NCI-H2029 (cell line): ENCODE results near the gene TGM4.

ENCODE experiments used
- DNase-seq: peaks from one replicate; lab custom pipeline; 2025; lab: John Stamatoyannopoulos, UW

TGM4 gene

DNA sequence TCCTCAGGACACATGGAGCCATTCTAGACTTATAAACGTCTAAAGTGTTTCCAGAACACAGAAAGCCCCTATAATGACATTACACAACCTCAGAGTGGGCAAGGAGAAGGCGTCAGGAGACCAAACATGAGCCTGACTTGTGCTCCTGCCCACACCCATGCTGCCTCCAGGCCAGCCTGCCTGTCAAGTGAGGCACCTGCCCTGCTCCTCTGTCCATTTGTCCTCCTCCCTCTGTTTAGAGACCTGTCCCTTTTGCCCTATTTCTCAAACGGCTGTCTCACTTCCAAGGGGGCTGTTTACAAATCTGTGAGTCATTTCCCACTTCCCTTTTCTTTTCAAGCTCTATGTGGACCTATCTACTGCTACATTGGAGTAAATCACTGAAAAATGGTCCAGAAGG is 80.6 kb downstream of the TGM4 start:
- DNase-seq, result no peak

DNA sequence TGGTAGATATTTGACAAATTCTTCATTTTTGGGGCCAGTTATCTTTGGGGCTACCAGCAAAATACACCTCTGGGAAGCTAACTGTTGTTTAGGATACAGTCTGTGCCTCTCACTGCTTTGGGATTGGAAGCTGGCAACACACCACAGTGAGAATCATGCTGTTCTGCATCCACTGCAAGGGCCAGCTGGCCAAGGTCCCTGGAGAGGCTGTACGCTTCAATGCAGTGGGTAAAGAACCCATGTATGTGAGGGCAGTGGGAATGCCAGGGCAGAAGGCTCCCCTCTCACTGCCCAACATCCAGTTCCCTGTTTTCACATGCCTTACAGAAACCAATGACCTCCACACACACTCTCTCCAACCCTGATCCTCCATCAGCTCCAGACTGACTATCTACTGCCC is 81.5 kb downstream of the TGM4 start:
- no peak for DNase-seq

DNA sequence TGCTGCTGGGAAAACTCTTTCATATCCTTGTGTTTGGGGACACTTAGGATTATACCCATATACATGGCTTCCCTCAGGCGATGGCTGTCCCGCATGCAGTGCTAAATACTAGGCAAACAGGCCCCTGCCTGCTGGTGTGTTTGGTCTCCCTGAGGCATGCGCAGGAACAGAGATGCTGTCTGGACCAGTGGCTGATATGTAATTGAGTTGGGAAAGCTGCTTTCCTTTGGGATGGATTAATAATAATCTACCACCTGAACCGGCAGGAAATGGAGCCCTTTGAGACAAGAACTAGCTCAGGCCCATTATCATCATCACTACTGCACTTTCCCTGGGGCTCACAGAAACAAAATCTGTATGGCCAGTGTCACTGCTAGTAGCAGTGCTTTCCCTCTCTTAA is 83.6 kb downstream of the TGM4 start:
- DNase-seq, result no peak

DNA sequence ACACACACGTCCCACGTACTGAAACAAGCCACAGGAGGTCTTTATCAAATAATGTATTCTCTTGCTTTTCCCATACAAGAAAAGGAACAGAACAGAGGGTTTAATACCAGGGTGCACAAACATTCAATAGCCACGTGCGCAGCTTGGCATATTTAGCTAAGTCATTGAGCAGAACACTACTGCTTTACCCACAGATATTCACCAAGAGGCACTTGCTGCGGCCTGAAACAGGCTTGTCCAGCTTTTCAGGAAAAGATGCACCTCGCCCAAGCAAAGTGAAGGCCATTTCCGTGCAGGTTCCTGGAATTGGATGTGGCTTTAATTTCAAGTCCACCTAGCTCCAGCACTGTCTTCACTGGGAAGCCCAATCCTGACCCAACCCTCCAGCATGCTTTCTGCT is 84.0 kb downstream of the TGM4 start:
- no peak for DNase-seq

DNA sequence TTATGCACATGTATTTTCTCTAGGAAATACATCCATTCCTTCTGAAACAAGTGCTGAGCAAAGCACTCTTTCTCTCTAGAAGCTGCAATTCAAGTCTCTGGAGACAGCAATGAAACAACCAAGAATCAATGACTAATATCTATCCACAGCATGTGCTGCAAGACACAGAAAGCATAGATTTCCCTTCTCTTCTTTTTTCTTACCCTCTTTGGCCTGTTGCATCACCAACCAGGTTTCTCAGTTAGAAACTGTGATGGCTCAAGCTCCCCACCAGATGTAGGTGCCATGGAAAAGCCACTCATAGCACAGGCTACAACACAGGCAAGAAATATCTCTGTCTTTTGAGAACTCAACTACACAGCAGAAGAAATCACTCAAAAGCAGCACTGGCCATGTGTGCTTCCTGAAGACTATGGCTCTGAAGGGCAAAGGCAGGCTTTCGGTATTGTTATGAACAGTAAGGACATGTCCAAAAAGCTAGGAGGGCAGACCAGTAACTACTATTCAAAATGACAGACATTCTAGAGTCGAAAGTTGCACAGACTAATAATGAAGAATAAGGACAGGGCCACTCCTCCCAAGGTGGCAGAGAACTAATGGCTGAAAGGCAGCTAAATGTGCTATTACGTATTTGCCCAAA is 86.1 kb downstream of the TGM4 start:
- no peak for DNase-seq

DNA sequence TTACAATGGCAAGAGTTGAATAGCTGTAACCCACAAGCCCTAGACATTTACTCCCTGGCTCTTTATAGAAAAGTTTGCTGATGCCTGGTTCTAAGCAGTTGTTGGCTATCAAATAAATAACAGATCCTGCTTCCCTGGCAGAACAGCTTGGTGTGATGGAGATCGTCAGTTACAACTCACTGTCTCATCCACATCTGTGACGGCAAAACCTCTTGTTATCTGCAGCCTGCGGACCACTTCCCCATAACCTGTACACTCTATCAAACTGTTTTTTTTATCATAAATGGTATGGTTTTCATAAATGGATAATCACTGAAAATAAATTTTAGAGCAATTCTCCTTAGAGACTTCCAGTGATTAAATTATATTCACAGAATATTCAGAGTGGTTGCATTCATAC is 87.5 kb downstream of the TGM4 start:
- DNase-seq, result no peak

DNA sequence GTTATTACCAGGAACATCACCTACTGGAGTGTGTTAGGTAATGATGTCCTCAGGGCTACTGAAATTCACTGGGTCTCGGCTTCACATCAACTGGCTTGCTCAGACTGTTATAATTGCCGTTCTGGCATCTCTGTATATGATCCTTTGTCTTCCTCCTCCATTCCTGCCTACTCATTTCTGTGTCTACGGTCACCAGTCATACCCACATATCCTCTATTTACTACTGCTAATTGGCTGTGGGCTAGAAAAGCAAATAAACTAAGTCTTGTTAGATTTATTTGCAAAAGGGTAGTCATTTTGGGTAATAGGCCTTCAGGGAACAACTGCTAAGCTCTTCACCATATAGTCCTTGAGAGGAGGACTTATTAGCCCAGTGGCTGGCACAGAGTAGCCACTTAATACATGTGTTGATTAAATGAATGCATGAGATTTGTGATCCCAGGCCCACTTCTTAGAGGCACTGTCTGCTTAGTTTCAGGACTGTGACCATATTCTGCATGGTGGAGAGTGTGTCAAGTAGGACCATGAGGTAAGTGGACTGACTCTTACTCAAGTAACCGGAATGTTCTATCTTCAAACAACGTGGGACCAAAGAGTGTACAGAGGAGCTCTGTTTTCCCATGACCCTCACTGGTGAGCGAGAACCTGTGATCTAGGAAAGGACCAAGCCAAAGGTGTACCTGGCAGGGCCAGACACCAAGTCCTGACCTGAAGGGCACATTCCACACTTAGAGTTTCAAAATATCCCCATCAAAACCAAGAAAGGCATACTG is 88.4 kb downstream of the TGM4 start:
- peak; percentile 81 for DNase-seq

DNA sequence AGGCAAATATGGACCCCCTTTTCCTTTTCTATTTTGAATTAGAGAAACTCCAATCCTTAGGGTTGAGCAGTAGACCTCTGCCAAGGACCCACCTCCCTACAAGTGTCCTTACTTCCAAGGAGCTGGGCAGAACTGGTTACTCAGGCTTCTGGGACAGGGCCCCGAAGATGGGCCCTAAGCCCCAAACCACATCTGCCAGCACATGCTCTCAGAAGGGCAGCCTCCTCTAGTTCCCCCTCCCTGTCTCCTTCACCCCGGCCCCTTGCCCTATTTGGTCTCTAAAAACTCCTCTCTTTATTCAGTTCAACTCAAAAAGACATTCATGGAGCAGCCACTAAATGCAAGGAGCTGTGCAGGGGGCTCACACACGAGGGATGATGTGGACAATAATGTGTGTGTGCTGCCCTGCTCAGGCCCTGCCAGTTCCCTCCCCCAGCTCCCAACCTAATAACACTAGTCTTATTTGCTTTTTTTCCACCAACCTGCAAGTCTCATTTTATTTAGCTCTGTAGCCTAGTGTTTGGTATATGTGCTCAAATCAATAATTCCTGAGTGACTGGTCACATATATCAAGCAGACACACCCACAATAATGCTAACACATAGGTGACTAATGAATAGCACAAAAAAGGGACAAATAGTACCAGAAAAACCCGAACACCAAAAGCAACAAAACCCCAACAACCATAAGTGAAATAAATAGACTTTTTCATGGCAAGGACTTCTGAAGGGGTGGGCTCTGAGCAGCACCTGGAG is 89.3 kb downstream of the TGM4 start:
- no peak for DNase-seq
